IMR-90 (cell line): ENCODE results near the gene OR51S1. TPM values are rescaled to one million over a fixed set of nuclear protein-coding genes. Genes with fewer than 3 reads are reported as not detected.

Experiments
- ATAC-seq: fragments of 200-7000 bp; cut with Tn5 transposase; 2 replicates; pipeline ENCODE4 v1.9.1; 2020; ENCODE audit warnings: low read depth, mild to moderate bottlenecking, moderate library complexity
- BruUV-seq: library from RNA; stranded (reverse); fragments of 400-500 nt; replicated peaks from 2 replicates; lab custom pipeline; 2021; lab: Mats Ljungman, UMichigan
- CTCF ChIA-PET: fragments of 300-600 bp; formaldehyde crosslinking; extraction: SDS; loops from one replicate; lab custom pipeline; 2021; ENCODE audit warnings: antibody characterized with exemption; lab: Yijun Ruan, JAX
- POLR2A ChIA-PET: fragments of 300-600 bp; sonication (Branson Sonifier 250); formaldehyde crosslinking; loops from one replicate; lab custom pipeline; 2022; ENCODE audit warnings: antibody characterized with exemption; ENCODE audit not compliant: unreplicated experiment; lab: Charles Lee
- DNase-seq: peaks from one replicate; pipeline ENCODE4 v3.0.0; 2013
- H2AFZ ChIP-seq: replicated peaks from 2 replicates; pipeline ENCODE3; 2013; ENCODE audit warnings: low read length, mild to moderate bottlenecking; ENCODE audit not compliant: poor library complexity
- H2AK5ac ChIP-seq: 2 replicates; pipeline ENCODE4 v1.6.1; 2013; ENCODE audit warnings: low read depth, low read length, inconsistent platforms
- H2AK9ac ChIP-seq: replicated peaks from 2 replicates; pipeline ENCODE3; 2013; ENCODE audit warnings: mild to moderate bottlenecking, low read depth, low read length, moderate library complexity; ENCODE audit not compliant: poor library complexity
- H2BK120ac ChIP-seq: 2 replicates; pipeline ENCODE4 v1.6.1; 2013; ENCODE audit warnings: low read depth, low read length, inconsistent platforms
- H2BK15ac ChIP-seq: 3 replicates; pipeline ENCODE4 v1.6.1; 2013; ENCODE audit warnings: low read depth, low read length, inconsistent platforms
- H2BK20ac ChIP-seq: 2 replicates; pipeline ENCODE4 v1.6.1; 2013; ENCODE audit warnings: low read depth, mild to moderate bottlenecking, inconsistent platforms, low read length, moderate library complexity
- H2BK5ac ChIP-seq: 2 replicates; pipeline ENCODE4 v1.6.1; 2013; ENCODE audit warnings: mild to moderate bottlenecking, low read depth, low read length, inconsistent platforms; ENCODE audit not compliant: poor library complexity, severe bottlenecking
- H3K14ac ChIP-seq: replicated peaks from 2 replicates; pipeline ENCODE4 v1.6.1; 2013; ENCODE audit warnings: low read depth, low read length, inconsistent platforms
- H3K18ac ChIP-seq: 2 replicates; pipeline ENCODE4 v1.6.1; 2013; ENCODE audit warnings: low read depth, low read length, control low read depth
- H3K23ac ChIP-seq: 2 replicates; pipeline ENCODE4 v1.6.1; 2013; ENCODE audit warnings: low read depth, low read length, inconsistent platforms
- H3K27ac ChIP-seq: 2 replicates; pipeline ENCODE4 v1.5.1; 2013; ENCODE audit warnings: mild to moderate bottlenecking, control low read depth, low read length; ENCODE audit not compliant: insufficient read depth
- H3K27me3 ChIP-seq: 2 replicates; pipeline ENCODE4 v1.6.1; 2013; ENCODE audit warnings: low read length; ENCODE audit not compliant: control insufficient read depth, insufficient read depth
- H3K36me3 ChIP-seq: 2 replicates; pipeline ENCODE4 v1.6.1; 2013; ENCODE audit warnings: low read length, mixed read lengths; ENCODE audit not compliant: control insufficient read depth, insufficient read depth
- H3K4ac ChIP-seq: 2 replicates; pipeline ENCODE4 v1.6.1; 2013; ENCODE audit warnings: low read depth, low read length, inconsistent platforms
- H3K4me1 ChIP-seq: 2 replicates; pipeline ENCODE4 v1.6.1; 2013; ENCODE audit warnings: low read length, mixed read lengths; ENCODE audit not compliant: control insufficient read depth, insufficient read depth
- H3K4me2 ChIP-seq: 2 replicates; pipeline ENCODE4 v1.6.1; 2013; ENCODE audit warnings: low read depth, mild to moderate bottlenecking, control low read depth, low read length, moderate library complexity
- H3K4me3 ChIP-seq: 2 replicates; pipeline ENCODE4 v1.5.1; 2013; ENCODE audit warnings: low read depth, mild to moderate bottlenecking, control low read depth, low read length, moderate library complexity; ENCODE audit not compliant: insufficient read depth
- H3K56ac ChIP-seq: 2 replicates; pipeline ENCODE4 v1.6.1; 2013; ENCODE audit warnings: low read length, inconsistent platforms; ENCODE audit not compliant: insufficient read depth; ENCODE audit errors: extremely low read depth
- H3K79me1 ChIP-seq, 2 experiments: 2 replicates each; pipeline ENCODE4 v1.6.1; 2013; ENCODE audit warnings: low read length in 2 of 2, inconsistent platforms in 1 of 2, low read depth in 1 of 2
- H3K9ac ChIP-seq: 2 replicates; pipeline ENCODE4 v1.6.1; 2013; ENCODE audit warnings: low read depth, low read length, control low read depth
- H3K9me1 ChIP-seq: 2 replicates; pipeline ENCODE4 v1.6.1; 2013; ENCODE audit warnings: low read length, inconsistent platforms; ENCODE audit not compliant: insufficient read depth
- H3K9me3 ChIP-seq: 2 replicates; pipeline ENCODE4 v1.6.1; 2013; ENCODE audit warnings: low read length; ENCODE audit not compliant: control insufficient read depth, insufficient read depth
- H4K20me1 ChIP-seq: 2 replicates; pipeline ENCODE4 v1.6.1; 2013; ENCODE audit warnings: low read length, inconsistent platforms; ENCODE audit not compliant: insufficient read depth
- H4K5ac ChIP-seq: 2 replicates; pipeline ENCODE4 v1.6.1; 2013; ENCODE audit warnings: mild to moderate bottlenecking, low read depth, low read length, control low read depth
- H4K8ac ChIP-seq, 2 experiments: 2 replicates each; pipeline ENCODE4 v1.6.1; 2013; ENCODE audit warnings: low read depth in 2 of 2, low read length in 2 of 2, control low read depth in 1 of 2, inconsistent platforms in 1 of 2
- H4K91ac ChIP-seq: 2 replicates; pipeline ENCODE4 v1.6.1; 2013; ENCODE audit warnings: low read depth, low read length, inconsistent platforms; ENCODE audit not compliant: insufficient read depth
- CEBPB ChIP-seq: IDR thresholded peaks from 2 replicates; pipeline ENCODE4 v1.6.1; 2012; ENCODE audit warnings: low read depth, low read length, improper control_type of control experiment
- CHD1 ChIP-seq: IDR thresholded peaks from 2 replicates; pipeline ENCODE4 v1.6.1; 2012; ENCODE audit warnings: low read depth, low read length, improper control_type of control experiment
- MAFK ChIP-seq: IDR thresholded peaks from 2 replicates; pipeline ENCODE4 v1.6.1; 2012; ENCODE audit warnings: low read depth, low read length, improper control_type of control experiment
- MAZ ChIP-seq: IDR thresholded peaks from 2 replicates; pipeline ENCODE4 v1.6.1; 2012; ENCODE audit warnings: low read depth, mild to moderate bottlenecking, low read length, improper control_type of control experiment, moderate library complexity, borderline replicate concordance
- MXI1 ChIP-seq: IDR thresholded peaks from 2 replicates; pipeline ENCODE4 v1.6.1; 2012; ENCODE audit warnings: low read depth, mild to moderate bottlenecking, low read length, moderate library complexity, borderline replicate concordance
- NFE2L2 ChIP-seq: fragments of 150-350 bp; IDR thresholded peaks from 2 replicates; pipeline ENCODE4 v1.6.1; 2016; ENCODE audit warnings: low read depth, mild to moderate bottlenecking, low read length
- RAD21 ChIP-seq: IDR thresholded peaks from 2 replicates; pipeline ENCODE4 v1.6.1; 2012; ENCODE audit warnings: low read length, improper control_type of control experiment
- RCOR1 ChIP-seq: IDR thresholded peaks from 2 replicates; pipeline ENCODE4 v1.6.1; 2012; ENCODE audit warnings: mild to moderate bottlenecking, low read length, improper control_type of control experiment; ENCODE audit not compliant: insufficient replicate concordance
- RFX5 ChIP-seq: IDR thresholded peaks from 2 replicates; pipeline ENCODE4 v1.8.0; 2012; ENCODE audit warnings: low read depth, mild to moderate bottlenecking, low read length, moderate library complexity
- SMC3 ChIP-seq: fragments of 150-350 bp; IDR thresholded peaks from 2 replicates; pipeline ENCODE4 v1.6.1; 2016; ENCODE audit warnings: low read depth, mild to moderate bottlenecking, antibody characterized with exemption, low read length, moderate library complexity
- WGBS, 2 experiments: methylation state at CpG; one replicate each; pipeline versions ENCODE4 v1.1.5 to v1.1.7; 2013; ENCODE audit warnings: missing lambda C conversion rate in 2 of 2; ENCODE audit not compliant: insufficient read length in 1 of 2; ENCODE audit errors: extremely low coverage in 2 of 2; 5-methylcytosine and 5-hydroxymethylcytosine counted together
- dilution Hi-C: fragments of 300-500 bp; cut with HindIII; formaldehyde crosslinking; loops from one replicate; pipeline ENCODE4 v1.14.3; 2018; ENCODE audit warnings: low sequenced_read_pairs; ENCODE audit not compliant: unreplicated experiment
- in situ Hi-C: fragments of 300-500 bp; cut with MboI; formaldehyde crosslinking; loops from 3 replicates; pipeline ENCODE4 v1.14.3; 2019; ENCODE audit warnings: low sequenced_read_pairs, inconsistent platforms, mixed read lengths
- intact Hi-C: fragments of 100-400 bp; cut with micrococcal nuclease; formaldehyde crosslinking; loops from 2 replicates; pipeline ENCODE4 v1.10.0; 2022
- polyA plus RNA-seq, 3 experiments: library from polyadenylated mRNA; depleted of rRNA; stranded (reverse); fragments of >200 nt; gene quantifications; 2 replicates each; pipeline ENCODE4 v1.2.3, GENCODE V29; 2012; ENCODE audit warnings: low replicate concordance in 1 of 3
- total RNA-seq: library from RNA; depleted of rRNA; stranded (reverse); fragments of >200 nt; gene quantifications from 2 replicates; pipeline ENCODE4 v1.2.3, GENCODE V29; 2012
- TF ChIP-seq, protein P1 (sequence below): conservative IDR thresholded peaks from 2 replicates; pipeline ENCODE4 v1.5.1; 2012; ENCODE audit warnings: mild to moderate bottlenecking, low read depth, low read length, improper control_type of control experiment
- TF ChIP-seq, protein P2 (sequence below): fragments of 150-350 bp; IDR thresholded peaks from 2 replicates; pipeline ENCODE4 v1.6.1; 2017; ENCODE audit warnings: mild to moderate bottlenecking, antibody characterized with exemption, low read length, low read depth
- TF ChIP-seq, protein P3 (sequence below): fragments of 150-350 bp; IDR thresholded peaks from 2 replicates; pipeline ENCODE4 v1.6.1; 2016; ENCODE audit warnings: low read depth, mild to moderate bottlenecking, low read length, moderate library complexity, borderline replicate concordance

The OR51S1 gene
- total and polyA plus RNA-seq, 2 of the 4 experiments (the other 2 are of a cell fraction) = not detected

DNA sequence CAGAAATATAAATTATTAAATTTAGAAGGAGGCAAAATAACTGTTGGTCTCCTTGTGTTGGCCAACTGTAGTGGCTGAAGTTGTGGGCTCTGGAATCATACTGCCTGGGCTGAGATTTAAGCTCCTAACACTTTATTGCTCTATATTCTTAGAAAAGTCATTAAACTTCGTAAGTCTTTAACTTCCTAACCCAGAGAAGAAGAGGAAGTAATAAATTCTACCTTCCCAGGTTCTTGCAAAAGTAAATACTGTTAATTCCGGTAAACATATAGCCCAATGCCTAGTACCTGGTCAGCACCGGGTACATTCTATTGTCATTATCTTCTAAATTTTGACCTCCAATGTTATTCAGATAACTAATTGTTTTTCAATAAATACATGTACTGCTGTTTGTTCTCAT lies 37.2 kb upstream of the OR51S1 start:
- H3K9me3 ChIP-seq = no peaks in the 10 kb centered on the region

More for the DNA sequence above, 37.2 kb upstream of the OR51S1 start:
- Histone ChIP-seq H4K91ac (no peak overlapping the region), H3K14ac (no peak overlapping the region), H4K5ac (no peak overlapping the region), H2BK120ac (no peak overlapping the region), H3K56ac (no peak overlapping the region), H3K27ac (no peak overlapping the region), H2BK5ac (no peak overlapping the region), H2BK15ac (no peak overlapping the region), H2AFZ (no peak overlapping the region), H3K79me1 (no peaks in the 10 kb centered on the region), H2AK9ac (no peak overlapping the region), H4K8ac (no peak overlapping the region), H3K27me3 (no peaks in the 10 kb centered on the region), H3K9ac (no peak overlapping the region), H3K4ac (no peak overlapping the region), H2AK5ac (no peak overlapping the region), H3K36me3 (no peaks in the 10 kb centered on the region), H2BK20ac (no peak overlapping the region), H3K9me1 (peaks cover 5% of the 10 kb centered on the region), H3K4me2 (no peak overlapping the region), H4K20me1 (no peaks in the 10 kb centered on the region), H3K23ac (no peak overlapping the region), H3K18ac (no peak overlapping the region), H3K4me3 (no peak overlapping the region), H3K4me1 (no peaks in the 10 kb centered on the region; the same call in 1 of the 2 replicates)
- ChIA-PET POLR2A (no interaction called here), CTCF (no interaction called here)
- in situ Hi-C loops (no loop called here), dilution Hi-C loops (no loop called here), intact Hi-C loops (no loop called here)
- ATAC-seq (no peak), DNase-seq (no peak)
- no peak for TF ChIP-seq MAFK
- TF ChIP-seq MXI1 = no peak
- no peak for TF ChIP-seq SMC3
- no peak for TF ChIP-seq CHD1
- TF ChIP-seq RAD21 = no peak
- TF ChIP-seq, protein P1, sequence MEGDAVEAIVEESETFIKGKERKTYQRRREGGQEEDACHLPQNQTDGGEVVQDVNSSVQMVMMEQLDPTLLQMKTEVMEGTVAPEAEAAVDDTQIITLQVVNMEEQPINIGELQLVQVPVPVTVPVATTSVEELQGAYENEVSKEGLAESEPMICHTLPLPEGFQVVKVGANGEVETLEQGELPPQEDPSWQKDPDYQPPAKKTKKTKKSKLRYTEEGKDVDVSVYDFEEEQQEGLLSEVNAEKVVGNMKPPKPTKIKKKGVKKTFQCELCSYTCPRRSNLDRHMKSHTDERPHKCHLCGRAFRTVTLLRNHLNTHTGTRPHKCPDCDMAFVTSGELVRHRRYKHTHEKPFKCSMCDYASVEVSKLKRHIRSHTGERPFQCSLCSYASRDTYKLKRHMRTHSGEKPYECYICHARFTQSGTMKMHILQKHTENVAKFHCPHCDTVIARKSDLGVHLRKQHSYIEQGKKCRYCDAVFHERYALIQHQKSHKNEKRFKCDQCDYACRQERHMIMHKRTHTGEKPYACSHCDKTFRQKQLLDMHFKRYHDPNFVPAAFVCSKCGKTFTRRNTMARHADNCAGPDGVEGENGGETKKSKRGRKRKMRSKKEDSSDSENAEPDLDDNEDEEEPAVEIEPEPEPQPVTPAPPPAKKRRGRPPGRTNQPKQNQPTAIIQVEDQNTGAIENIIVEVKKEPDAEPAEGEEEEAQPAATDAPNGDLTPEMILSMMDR = no peak
- TF ChIP-seq, protein P2, sequence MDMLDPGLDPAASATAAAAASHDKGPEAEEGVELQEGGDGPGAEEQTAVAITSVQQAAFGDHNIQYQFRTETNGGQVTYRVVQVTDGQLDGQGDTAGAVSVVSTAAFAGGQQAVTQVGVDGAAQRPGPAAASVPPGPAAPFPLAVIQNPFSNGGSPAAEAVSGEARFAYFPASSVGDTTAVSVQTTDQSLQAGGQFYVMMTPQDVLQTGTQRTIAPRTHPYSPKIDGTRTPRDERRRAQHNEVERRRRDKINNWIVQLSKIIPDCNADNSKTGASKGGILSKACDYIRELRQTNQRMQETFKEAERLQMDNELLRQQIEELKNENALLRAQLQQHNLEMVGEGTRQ = no peak
- no peak for TF ChIP-seq NFE2L2
- TF ChIP-seq, protein P3, sequence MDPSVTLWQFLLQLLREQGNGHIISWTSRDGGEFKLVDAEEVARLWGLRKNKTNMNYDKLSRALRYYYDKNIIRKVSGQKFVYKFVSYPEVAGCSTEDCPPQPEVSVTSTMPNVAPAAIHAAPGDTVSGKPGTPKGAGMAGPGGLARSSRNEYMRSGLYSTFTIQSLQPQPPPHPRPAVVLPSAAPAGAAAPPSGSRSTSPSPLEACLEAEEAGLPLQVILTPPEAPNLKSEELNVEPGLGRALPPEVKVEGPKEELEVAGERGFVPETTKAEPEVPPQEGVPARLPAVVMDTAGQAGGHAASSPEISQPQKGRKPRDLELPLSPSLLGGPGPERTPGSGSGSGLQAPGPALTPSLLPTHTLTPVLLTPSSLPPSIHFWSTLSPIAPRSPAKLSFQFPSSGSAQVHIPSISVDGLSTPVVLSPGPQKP = no peak
- no peak for TF ChIP-seq MAZ
- TF ChIP-seq RFX5 = no peak
- no peak for TF ChIP-seq CEBPB
- no peak for TF ChIP-seq RCOR1
- no TSS peak for BruUV-seq
- WGBS, 2 experiments = no CpG with 5 or more reads among the region's 3 CpGs
